Measurements from ENCODE around the gene ADARB2. TPM values are rescaled to one million over a fixed set of nuclear protein-coding genes. Genes with fewer than 3 reads are reported as not detected.

Gene ADARB2
- total and polyA plus RNA-seq, 2 experiments from 2014 or later, result not detected

GRCh38 chr10:1132584-1132983, 604.7 kb downstream of the ADARB2 start:
- Histone ChIP-seq H3K4me3 (no peak overlapping the region), H3K27ac (no peak overlapping the region), H3K4me1 (ENCODE audit: insufficient read depth) (no peaks in the 10 kb centered on the region), H4K20me1 (ENCODE audit: insufficient read depth) (no peaks in the 10 kb centered on the region), H3K9me3 (ENCODE audit: low read depth) (no peaks in the 10 kb centered on the region), H3K27me3 (replicated peaks; ENCODE audit: insufficient read depth) (no peaks in the 10 kb centered on the region), H3F3A (ENCODE audit: insufficient read depth) (peaks cover 8% of the 10 kb centered on the region; the same call in 1 of the 2 replicates), H3K9me2 (ENCODE audit: insufficient read depth) (no peaks in the 10 kb centered on the region), H3K36me3 (ENCODE audit: low read depth) (peaks cover 11% of the 10 kb centered on the region; the same call in 1 of the 2 replicates), H3K79me2 (ENCODE audit: insufficient read depth) (no peaks in the 10 kb centered on the region), H3K9ac (no peak overlapping the region), H3K4me2 (ENCODE audit: unreplicated experiment) (no peak overlapping the region), H2AFZ (no peak overlapping the region)
- no peak for DNase-seq
- TF ChIP-seq EZH2phosphoT487 (IDR thresholded peaks at IDR 0.05; ENCODE audit: insufficient read depth, low read depth), result no peak
- TF ChIP-seq EZH2 (IDR thresholded peaks at IDR 0.05; ENCODE audit: insufficient read depth, poor library complexity, severe bottlenecking), result no peak
- WGBS, 2 experiments (ENCODE audit: low coverage in 1 of 2, low lambda C conversion rate in 2 of 2, missing lambda C conversion rate in 2 of 2), result 98% methylated on average over 9 of the region's 10 CpGs
- in situ Hi-C loops (cut with MboI), result no loop called here

GRCh38 chr10:1130995-1131790, 606.1 kb downstream of the ADARB2 start:
- H3K27ac ChIP-seq, result no peak overlapping the region
- no peaks in the 10 kb centered on the region for H3K27me3 ChIP-seq (replicated peaks; ENCODE audit: insufficient read depth)
- H3K79me2 ChIP-seq (ENCODE audit: insufficient read depth), result no peaks in the 10 kb centered on the region
- DNase-seq, result no peak
- TF ChIP-seq EZH2phosphoT487 (IDR thresholded peaks at IDR 0.05; ENCODE audit: insufficient read depth, low read depth) (no peak), EZH2 (IDR thresholded peaks at IDR 0.05; ENCODE audit: insufficient read depth, poor library complexity, severe bottlenecking) (no peak)
- H3K9me3 ChIP-seq (ENCODE audit: low read depth), result no peaks in the 10 kb centered on the region
- H3K4me1 ChIP-seq (ENCODE audit: insufficient read depth), result no peaks in the 10 kb centered on the region
- in situ Hi-C loops (cut with MboI), result no loop called here
- H3K4me2 ChIP-seq (ENCODE audit: unreplicated experiment), result no peak overlapping the region
- H3F3A ChIP-seq (ENCODE audit: insufficient read depth), result peaks cover 8% of the 10 kb centered on the region; the same call in 1 of the 2 replicates
- no peak overlapping the region for H2AFZ ChIP-seq
- no peak overlapping the region for H3K4me3 ChIP-seq
- H3K9me2 ChIP-seq (ENCODE audit: insufficient read depth), result no peaks in the 10 kb centered on the region
- WGBS, 2 experiments (ENCODE audit: low coverage in 1 of 2, low lambda C conversion rate in 2 of 2, missing lambda C conversion rate in 2 of 2), result 80 to 81% methylated on average over 12 of the region's 12 CpGs
- peaks cover 11% of the 10 kb centered on the region; the same call in 1 of the 2 replicates for H3K36me3 ChIP-seq (ENCODE audit: low read depth)
- H3K9ac ChIP-seq, result no peak overlapping the region
- H4K20me1 ChIP-seq (ENCODE audit: insufficient read depth), result no peaks in the 10 kb centered on the region

- H3F3A ChIP-seq (ENCODE audit: insufficient read depth), result peaks cover 8% of the 10 kb centered on the region; the same call in 1 of the 2 replicates
- in situ Hi-C loops (cut with MboI), result no loop called here
- H3K4me3 ChIP-seq, result no peak overlapping the region
- H3K4me2 ChIP-seq (ENCODE audit: unreplicated experiment), result no peak overlapping the region
- H3K27me3 ChIP-seq (replicated peaks; ENCODE audit: insufficient read depth), result no peaks in the 10 kb centered on the region
- DNase-seq, result no peak
- WGBS, 2 experiments (ENCODE audit: low coverage in 1 of 2, low lambda C conversion rate in 2 of 2, missing lambda C conversion rate in 2 of 2), result 95 to 96% methylated on average over 10 of the region's 10 CpGs
- peaks cover 13% of the 10 kb centered on the region; the same call in 1 of the 2 replicates for H3K36me3 ChIP-seq (ENCODE audit: low read depth)
- no peaks in the 10 kb centered on the region for H3K4me1 ChIP-seq (ENCODE audit: insufficient read depth)
- no peak overlapping the region for H2AFZ ChIP-seq
- no peaks in the 10 kb centered on the region for H3K9me2 ChIP-seq (ENCODE audit: insufficient read depth)
- no peaks in the 10 kb centered on the region for H3K9me3 ChIP-seq (ENCODE audit: low read depth)
- no peaks in the 10 kb centered on the region for H4K20me1 ChIP-seq (ENCODE audit: insufficient read depth)
- H3K27ac ChIP-seq, result no peak overlapping the region
- no peak for TF ChIP-seq EZH2phosphoT487 (IDR thresholded peaks at IDR 0.05; ENCODE audit: insufficient read depth, low read depth)
- TF ChIP-seq EZH2 (IDR thresholded peaks at IDR 0.05; ENCODE audit: insufficient read depth, poor library complexity, severe bottlenecking), result no peak
- no peak overlapping the region for H3K9ac ChIP-seq
- no peaks in the 10 kb centered on the region for H3K79me2 ChIP-seq (ENCODE audit: insufficient read depth)
Measured at GRCh38 chr10:1130226-1130625, 607.1 kb downstream of the ADARB2 start.

- TF ChIP-seq EZH2 (IDR thresholded peaks at IDR 0.05; ENCODE audit: insufficient read depth, poor library complexity, severe bottlenecking) (no peak), EZH2phosphoT487 (IDR thresholded peaks at IDR 0.05; ENCODE audit: insufficient read depth, low read depth) (no peak)
- H3K4me2 ChIP-seq (ENCODE audit: unreplicated experiment), result no peak overlapping the region
- peak; percentile 9 for DNase-seq
- H2AFZ ChIP-seq, result no peak overlapping the region
- H3K79me2 ChIP-seq (ENCODE audit: insufficient read depth), result peaks cover 6% of the 10 kb centered on the region
- H3K9me2 ChIP-seq (ENCODE audit: insufficient read depth), result no peaks in the 10 kb centered on the region
- H3K4me3 ChIP-seq, result no peak overlapping the region
- 0 out of 2 replicates have a peak, but pooled peaks cover 3% of the 10 kb centered on the region for H3F3A ChIP-seq (ENCODE audit: insufficient read depth)
- H3K27me3 ChIP-seq (replicated peaks; ENCODE audit: insufficient read depth), result no peaks in the 10 kb centered on the region
- H3K9ac ChIP-seq, result no peak overlapping the region
- H3K4me1 ChIP-seq (ENCODE audit: insufficient read depth), result no peaks in the 10 kb centered on the region
- H4K20me1 ChIP-seq (ENCODE audit: insufficient read depth), result no peaks in the 10 kb centered on the region
- no peaks in the 10 kb centered on the region for H3K9me3 ChIP-seq (ENCODE audit: low read depth)
- peaks cover 27% of the 10 kb centered on the region for H3K36me3 ChIP-seq (ENCODE audit: low read depth)
- H3K27ac ChIP-seq, result no peak overlapping the region
- in situ Hi-C loops (cut with MboI), result no loop called here
- WGBS, 2 experiments (ENCODE audit: low coverage in 1 of 2, low lambda C conversion rate in 2 of 2, missing lambda C conversion rate in 2 of 2), result 93% methylated on average over 20 to 21 of the region's 21 CpGs
Measured at GRCh38 chr10:1128649-1129048, 608.7 kb downstream of the ADARB2 start.
